HPDE6-E6E7 (cell line): Measurements from ENCODE around the gene MAML3.

Experiments
- DNase-seq: peaks from one replicate; pipeline ENCODE4 v3.0.0; 2011; ENCODE audit warnings: missing footprints; ENCODE audit errors: extremely low spot score

MAML3 gene

DNA sequence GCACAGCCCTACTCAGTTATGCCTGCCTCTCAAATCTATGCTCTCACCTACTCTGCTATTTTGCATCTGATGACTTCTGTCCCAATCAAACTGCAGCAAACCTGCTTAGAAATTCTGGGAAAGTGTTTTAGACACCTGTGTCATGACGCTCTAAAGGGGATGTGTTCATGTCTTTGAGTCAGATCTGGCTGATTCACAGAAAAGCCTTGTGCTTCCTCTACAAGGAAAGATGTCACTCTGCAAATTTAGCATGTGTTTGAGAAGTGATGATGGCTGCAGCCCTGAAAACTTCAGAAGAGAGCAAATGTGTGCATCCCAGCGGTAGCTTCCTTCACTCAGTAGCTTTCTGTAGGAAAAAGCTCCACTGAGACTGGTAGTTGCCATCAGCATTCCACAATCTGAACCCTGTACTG is 253.0 kb downstream of the MAML3 start:
- DNase-seq = no peak

DNA sequence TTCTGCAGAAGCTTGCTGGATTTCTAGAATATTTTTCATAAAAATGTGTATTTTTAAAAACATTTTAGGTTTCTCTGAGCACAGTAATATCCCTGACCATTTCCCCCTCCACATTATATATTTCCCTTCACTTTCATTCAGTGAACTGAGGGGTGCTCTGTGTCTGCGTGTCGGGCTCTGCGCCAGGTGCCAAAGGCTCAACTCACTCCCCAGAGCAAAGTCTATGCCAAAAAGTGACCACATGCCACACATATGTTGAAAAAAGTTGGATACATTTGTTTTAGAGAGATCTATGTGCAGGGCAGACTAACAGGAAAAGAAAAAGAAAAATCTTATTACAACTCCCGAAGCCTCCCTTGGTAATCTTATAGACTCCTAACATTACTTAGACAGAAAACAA is 254.6 kb downstream of the MAML3 start:
- no peak for DNase-seq

DNA sequence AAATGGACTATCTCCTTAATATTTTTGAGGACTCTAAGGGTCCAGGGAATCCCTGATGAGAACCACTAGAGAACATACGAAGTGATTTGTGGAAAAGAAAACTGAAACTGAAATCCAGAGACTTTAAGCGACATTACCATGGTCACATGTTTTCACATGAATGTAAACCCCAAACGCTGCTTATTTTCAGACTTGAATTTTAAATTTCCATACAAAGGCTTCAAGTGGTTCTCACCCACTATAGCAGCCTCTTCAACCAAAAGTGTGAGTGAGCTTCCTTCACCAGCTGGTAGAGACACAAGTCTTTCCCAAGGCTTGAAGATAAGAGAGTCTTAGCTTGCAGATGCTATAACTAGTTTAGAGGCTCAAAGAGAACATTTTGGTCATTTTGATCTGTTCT is 255.7 kb downstream of the MAML3 start:
- DNase-seq = no peak

DNA sequence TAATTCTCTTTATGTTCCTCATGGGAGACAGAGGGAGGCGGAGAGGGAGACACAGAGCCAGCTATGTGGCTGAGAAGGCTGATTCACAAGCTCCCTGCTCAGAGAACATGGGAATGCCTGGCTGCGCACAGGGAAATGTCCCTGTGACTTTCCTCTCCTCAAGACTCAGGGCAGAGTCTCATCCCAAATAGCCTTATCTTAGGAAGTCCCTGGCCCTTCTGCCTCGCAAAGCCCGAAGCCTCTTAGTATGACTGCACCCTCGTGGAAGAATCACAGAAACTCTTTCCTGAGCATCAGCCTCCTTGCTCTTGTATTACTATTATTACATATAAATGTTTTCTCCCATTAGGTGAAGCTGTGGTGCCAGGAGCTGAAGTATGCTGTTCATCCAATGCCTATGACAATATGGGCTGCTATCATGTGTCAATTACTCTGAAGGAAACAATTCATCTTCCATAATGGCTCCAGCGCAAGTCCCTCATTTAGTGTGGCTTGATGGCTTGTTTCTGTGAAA is 257.8 kb downstream of the MAML3 start:
- no peak for DNase-seq

DNA sequence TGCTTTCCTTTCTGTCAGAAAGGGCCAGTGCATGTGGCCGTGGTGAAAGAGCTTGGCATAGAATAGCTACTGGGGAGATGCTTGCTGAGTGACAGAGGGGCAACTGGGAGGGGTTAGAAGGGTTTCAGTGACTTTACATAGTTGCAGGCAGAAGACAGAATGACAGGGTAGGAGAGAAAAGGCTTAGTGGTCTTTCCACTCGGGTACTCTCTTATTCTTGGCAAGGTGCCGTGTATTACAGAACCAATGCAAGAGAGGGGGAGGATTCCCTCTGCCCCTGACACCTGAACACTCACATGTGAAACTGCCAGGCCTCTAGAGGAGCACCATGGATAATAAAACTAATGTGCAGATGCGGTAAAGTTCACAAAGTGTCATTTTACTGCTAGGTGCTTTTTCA is 260.2 kb downstream of the MAML3 start:
- DNase-seq = no peak

DNA sequence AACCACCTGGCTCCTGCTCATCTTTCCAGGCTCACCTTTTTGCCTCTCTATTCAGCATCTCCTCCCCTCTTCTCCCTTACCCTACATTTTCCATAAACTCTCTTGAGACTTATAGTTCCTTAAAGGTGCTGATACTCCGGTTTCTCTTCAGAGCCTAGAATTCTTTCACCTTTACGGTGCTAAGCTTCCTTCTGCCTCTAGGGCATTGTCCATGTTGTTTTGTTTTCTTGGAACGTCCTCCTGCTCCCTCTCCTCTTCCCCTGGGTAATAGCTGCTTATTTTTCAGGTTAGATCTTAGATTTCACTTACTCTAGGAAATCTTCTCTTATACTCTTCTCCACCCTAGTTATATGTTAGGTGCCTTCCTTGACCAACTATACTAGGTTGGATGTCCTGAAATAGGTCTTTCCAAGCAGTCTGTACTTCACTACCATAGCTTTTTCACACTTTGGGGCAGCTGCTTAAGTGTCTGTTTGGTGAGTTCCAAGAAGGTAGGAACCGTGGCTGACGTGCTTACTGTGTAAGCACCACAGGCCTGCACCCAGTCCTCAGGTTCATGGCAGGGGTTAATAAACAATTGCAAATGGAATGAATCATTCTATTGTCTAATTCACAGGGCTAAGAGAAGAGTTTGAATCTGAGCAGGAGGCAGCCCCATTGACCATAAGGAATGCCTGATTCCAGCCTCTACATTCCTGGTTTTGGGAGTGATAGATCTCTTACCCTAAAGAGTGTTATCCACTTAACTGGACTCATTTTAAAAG is 260.8 kb downstream of the MAML3 start:
- no peak for DNase-seq

DNA sequence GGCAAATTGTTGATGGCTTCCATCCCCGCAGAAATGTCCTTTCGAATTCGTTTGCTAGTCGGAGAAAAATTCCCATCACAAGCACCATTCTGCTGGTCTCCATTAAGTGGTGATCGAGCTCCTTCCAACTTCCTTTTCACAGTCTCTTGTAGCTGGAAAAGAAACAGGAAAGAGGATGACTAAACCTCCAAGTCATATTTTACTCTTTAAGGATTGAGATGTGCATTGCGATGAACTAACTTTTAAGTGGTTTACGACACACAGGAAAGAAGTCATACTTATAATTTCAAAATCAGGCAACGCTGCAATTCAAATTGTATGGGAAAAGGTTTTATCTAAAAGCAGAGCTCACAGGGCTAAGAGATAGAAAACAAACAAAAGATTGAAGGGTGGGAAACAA is 263.2 kb downstream of the MAML3 start:
- no peak for DNase-seq

DNA sequence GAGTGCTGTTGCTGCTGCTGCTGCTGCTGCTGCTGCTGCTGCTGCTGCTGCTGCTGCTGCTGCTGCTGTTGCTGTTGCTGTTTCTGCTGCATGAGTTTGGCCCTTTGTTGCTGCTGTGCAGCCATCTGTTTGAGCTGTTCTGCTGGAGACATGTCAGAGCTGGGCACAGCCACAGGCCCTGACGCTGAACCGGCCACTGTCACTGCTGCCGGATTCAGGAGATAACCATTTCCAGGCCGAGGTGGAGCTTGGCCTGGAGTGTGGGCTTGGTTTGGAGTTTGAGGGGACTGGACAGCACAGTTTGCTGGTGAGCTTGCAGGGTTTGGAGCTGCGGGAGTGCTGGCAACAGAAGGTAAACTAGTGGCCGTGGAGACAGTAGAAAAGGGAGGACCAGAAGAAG is 264.1 kb downstream of the MAML3 start:
- DNase-seq = no peak

DNA sequence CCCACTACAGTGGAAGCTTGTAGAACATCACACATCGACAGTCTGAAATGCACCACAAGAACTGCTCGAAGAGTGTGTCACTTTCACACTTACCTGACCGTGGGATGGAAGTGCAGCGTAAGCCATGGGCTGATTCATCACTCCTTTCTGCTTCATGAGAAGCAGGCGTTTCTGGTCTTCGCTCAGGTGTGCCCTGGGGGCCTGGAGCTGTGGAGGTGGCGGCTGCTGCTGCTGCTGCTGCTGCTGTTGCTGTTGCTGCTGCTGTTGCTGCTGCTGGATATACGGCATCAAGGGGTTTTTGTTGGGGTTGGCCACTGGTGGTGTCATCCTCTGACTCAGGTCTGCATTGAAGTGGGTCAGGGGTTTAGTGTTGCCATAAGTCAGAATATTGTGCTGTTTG is 264.7 kb downstream of the MAML3 start:
- DNase-seq = peak; percentile 61

DNA sequence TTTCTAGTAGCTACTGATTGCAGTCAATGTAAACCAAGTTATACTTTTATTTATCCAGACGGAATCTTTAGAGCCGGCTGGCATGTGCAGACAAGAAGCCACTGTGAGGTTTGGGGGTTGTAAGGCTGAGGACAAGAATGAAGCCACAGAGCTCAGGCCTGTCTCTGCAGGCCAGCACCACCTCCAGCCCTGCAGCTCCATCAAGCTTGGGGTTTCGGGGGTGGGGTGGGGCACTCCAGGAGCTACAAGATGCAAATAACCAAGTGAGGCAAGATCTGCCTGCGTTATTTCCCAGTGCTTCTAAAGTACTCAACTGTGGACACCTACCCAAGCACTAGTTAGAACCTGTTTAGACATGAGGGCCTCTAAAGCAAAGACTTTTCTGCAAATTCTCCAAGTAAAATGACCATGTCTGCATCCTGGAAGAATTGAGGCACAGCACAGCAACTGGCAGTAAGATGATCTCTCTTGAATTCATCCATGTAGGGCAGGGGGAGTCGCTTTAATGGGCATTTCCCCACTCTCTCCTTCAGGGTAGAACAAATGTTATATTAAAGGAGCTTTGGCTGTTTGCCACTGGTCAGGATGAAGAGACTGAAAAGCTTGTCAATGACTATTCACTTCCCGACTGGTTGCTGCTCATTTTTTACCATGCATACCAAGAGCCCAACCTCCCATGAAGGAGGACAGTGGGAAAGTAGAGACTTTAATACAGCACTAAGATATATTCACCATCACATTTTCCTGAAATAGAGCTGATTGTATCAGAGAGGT is 265.8 kb downstream of the MAML3 start:
- peak; percentile 67 for DNase-seq

DNA sequence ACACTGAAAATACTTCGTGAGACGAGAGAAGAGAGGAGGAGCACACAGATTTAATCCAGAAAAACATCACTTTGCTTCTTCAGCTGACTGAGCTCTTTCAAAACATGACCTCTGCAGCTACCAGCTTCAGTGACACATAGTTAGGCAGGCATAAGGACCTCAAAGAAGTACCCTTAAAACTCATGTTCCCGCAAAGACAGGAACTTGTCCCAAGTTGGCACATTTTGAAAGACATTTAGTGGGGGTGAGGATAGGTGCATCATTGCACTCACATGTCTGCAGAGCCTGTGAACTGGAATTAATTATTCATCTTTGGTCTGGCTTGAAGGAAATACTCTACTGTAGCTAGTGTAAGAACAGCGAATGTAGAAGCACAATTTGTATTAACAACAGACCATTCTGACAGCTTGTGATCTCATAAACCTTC is 266.6 kb downstream of the MAML3 start:
- no peak for DNase-seq

DNA sequence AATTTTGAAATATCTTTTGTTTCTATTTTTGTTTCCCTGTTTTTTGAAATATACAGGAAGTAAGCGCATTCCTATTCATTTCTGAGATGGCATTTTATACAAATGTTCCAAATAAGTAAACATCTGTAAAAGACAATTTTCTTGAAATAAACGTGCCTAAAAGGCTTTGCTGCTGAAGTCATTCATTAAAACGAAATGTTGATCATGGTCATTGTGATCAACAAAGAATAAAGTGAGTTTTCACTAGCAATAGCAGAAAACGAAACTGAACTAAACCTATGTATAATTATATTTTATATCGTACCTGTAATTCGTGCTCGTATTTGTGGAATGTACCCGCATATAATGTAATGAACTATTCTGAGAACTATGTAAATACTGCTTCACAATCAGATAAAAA is 267.2 kb downstream of the MAML3 start:
- DNase-seq = no peak

DNA sequence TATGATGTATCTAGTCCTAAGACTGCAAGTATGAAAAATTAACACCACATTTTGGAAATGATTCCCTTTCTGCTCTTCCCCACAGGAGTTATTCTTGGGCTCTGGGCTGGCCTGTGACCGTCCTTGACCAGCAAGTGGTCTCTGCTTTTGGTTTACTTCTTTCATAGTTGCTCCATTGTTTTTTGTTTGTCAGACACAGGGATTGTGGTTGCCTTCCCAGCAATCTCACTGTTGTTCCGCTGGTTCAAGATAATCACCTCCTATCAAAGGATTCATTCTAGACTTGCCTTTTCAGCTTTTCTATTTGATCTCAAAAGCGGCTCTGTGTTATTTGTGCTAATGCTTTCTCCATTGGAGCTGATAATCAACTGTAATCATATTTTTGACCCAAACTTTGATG is 269.5 kb downstream of the MAML3 start:
- no peak for DNase-seq

DNA sequence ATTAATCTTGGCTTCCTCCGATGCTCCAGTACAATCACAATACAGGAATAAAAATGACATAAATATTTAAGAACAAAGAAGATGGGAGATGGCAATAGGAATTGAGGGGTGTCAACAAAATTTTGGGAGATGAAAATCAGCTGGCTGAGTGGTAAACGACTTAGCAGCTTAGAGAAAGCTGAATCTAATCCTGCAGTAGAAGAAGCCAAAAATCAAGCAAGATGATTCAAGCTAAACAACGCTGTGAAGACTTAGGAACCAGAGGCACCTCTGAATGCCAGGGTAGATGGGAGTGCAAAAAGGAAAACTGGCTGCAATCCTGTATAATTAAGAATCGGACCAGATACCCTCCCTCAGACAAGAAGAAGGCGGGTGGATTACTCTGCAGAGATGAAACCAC is 273.1 kb downstream of the MAML3 start:
- no peak for DNase-seq

DNA sequence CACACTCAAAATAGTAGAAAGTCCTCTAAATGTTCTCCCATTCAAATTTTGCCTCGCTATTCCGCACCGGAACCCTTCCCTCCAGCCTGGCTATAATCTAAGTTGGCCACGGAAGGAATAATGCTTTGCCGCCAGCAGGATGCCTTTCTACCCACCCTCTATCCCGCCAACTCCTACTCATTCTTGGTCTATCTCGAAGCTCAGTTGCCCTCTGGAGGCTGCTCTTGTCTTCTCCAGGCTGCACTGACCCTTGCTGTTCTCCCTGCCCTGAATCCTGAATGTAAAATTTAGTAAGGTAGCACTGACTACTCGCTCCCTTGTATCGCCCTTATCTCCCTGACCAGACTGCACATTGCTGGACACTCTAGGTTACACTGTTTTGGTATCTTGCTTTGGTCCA is 275.9 kb downstream of the MAML3 start:
- DNase-seq = no peak

DNA sequence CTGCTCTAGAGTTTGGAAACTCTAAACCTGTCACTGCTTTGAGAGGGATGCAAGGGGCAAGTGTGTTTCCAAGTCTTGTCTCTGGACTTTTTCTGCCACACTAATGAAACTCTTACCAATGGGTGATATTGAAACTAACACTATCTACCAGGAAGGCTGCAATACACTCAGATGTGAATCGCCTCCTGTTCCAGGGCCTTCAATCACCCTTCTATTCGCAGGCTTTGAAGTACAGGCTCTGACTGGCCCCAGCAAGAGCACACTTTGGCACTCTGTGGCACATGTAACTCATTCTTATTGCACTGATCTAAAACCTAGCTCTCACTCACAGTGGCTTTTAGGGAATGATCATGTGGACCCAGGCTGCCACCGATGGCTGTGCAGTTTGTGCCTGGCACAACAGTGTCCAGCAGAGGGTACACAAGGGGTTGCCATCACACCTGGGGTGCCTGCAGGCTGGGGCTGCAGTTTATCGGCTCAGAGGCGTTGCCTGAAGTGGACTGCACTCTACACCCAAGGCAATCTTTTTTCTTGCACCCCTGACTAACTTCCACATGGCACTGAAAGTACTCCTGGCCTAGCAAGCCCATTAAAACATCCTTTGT is 277.5 kb downstream of the MAML3 start:
- DNase-seq = no peak

DNA sequence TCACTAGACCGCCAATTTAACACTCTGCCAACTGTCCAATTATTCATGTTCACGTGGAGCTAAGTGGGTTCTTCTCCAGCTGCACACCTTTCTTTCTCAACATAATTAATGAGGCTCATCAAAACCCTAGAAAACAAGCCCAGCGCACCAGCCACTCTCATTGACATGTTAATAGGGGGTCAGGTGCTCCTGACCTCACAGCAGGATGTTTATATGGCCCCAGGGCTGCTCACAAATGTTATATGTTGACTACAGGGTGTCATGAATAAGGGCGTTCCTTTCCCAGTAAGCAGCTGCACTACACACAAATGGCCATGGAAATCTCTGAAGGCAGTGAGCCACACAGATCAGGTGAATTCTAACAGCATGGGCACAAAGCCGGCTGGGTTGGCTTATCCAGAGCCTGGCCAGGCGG is 278.6 kb downstream of the MAML3 start:
- DNase-seq = no peak

DNA sequence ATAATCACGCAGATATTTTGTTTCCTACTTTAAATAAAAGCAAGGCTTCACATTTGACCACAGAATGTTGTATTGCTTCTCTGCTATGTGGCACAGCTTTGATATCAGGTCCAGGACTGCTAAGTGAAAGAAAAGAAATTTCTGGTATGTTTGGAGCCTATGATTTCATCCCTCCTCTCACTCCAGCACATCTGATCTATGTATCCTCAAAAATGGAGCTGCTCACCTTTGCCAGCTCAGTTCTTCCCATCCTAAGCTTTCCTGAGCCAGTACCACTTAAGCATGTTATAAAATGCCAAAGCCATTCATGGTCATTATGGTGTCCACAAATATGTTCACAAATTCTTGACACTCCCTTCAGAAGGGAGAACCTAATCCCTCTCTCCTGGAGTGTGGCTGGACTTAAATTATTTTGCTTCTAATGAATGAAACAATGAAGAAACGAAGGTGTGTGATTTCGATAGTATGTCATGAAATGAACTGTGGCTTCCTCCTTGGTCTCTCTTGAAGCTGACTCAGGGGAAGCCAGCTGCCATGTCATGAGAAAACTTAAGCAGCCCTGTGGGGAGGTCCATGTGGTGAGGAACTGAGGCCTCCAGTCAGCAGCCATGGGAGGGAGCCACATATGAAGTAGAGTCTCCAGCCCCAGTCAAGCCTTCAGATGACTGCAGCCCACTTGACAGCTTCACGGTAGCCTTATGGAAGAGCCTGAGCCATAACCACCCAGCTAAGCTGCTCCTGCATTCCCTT is 280.7 kb downstream of the MAML3 start:
- no peak for DNase-seq

DNA sequence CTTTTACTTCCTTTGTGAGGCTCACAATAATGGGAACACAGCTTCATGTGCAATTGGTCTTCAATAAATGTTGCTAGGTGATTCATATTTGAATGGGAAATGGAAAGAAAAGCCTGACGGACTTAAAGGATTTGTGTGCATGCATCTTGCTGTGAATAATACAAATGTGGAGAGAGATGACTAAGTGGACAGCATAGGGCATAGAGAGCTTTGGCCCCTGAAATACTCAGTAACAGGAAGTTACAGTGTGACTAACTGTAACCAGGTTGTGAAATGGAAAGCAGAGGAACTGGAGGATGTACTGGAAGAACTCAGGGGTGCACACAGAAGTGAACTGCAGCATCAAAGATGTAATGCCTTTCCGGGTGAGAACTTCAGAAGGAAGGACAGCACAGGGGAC is 281.7 kb downstream of the MAML3 start:
- peak; percentile 79 for DNase-seq

DNA sequence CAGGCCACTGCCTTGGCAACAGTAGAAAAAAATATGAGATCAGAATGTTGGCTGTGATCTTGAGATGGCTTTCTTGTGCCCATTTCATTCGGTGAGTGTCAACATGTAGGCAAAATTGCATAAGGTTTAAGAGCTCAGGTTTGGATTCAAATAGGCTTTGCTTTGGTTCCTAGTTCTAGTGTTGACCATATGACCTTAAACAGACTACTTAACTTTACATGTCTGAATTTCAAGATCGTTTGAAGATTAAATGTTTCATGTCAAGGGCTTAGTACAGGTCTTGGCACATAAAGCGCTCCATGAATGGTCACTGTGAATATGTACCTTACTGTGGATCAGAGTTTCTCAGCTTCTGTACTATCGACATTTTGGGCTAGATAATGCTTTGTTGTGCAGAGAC is 284.2 kb downstream of the MAML3 start:
- DNase-seq = no peak

DNA sequence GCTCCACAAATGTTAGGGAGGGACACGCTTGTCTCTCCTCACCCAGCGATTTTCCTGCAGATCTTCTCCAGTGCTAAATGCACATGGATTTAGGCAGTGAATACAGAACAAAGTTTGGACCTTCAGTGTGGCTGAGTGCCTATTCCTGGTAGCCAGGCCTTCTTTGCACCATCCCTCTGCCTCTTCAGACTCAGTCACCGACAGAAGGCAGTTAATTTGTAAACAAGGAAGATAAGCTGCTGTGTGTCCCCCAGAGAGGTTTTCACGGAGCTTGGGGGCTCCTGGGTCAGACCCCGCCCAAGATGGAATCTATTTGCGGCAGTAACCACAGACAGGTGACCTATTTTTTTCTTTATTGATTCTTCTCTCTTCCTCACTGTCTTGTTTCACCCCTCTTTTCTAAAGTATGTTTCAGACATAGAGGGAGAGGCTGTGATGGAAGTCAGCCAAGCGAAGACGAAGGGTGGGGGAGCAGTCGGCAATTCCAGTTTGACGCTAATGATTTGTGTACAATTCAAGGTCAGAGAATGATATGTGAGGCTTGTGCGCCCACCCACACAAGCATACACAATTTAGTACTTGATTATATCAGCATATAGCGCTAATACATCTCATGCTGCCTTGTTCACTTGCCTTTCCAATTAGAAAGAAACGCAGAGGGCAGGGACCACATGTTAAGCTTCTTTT is 287.6 kb downstream of the MAML3 start:
- no peak for DNase-seq
